ENCODE data around the gene LHFPL2. TPM values are rescaled to one million over a fixed set of nuclear protein-coding genes. Genes with fewer than 3 reads are reported as not detected.
"Not testable (repeated sequence)": the region's sequence is repeated elsewhere in the genome, so short reads cannot be mapped to it uniquely, and the experiment has no call there.

LHFPL2 gene
- total RNA-seq, 1 donor from 2014 or later = 47.6 TPM

- Mint-ChIP-seq H3K9me3 (ENCODE audit: unreplicated experiment) (no peaks in the 10 kb centered on the region), H3K4me1 (ENCODE audit: unreplicated experiment) (peaks cover 15% of the 10 kb centered on the region), H3K27ac (ENCODE audit: unreplicated experiment) (peak overlapping the region; percentile 21), H3K27me3 (ENCODE audit: unreplicated experiment) (peaks cover 4% of the 10 kb centered on the region), H3K36me3 (ENCODE audit: low read depth, unreplicated experiment) (no peaks in the 10 kb centered on the region), H3K4me3 (ENCODE audit: unreplicated experiment) (no peak overlapping the region)
- no peak for TF ChIP-seq CTCF (IDR thresholded peaks at IDR 0.05; ENCODE audit: unreplicated experiment)
- DNase-seq (ENCODE audit: low spot score) = no peak
Measured at GRCh38 chr5:78690253-78690972, 41.8 kb upstream of the LHFPL2 start.

GRCh38 chr5:78689540-78690252 is 41.1 kb upstream of the LHFPL2 start:
- H3K9me3 Mint-ChIP-seq (ENCODE audit: unreplicated experiment) = no peaks in the 10 kb centered on the region
- no peak for DNase-seq (ENCODE audit: low spot score)
- peaks cover 15% of the 10 kb centered on the region for H3K4me1 Mint-ChIP-seq (ENCODE audit: unreplicated experiment)
- H3K4me3 Mint-ChIP-seq (ENCODE audit: unreplicated experiment) = no peak overlapping the region
- no peak for TF ChIP-seq CTCF (IDR thresholded peaks at IDR 0.05; ENCODE audit: unreplicated experiment)
- no peaks in the 10 kb centered on the region for H3K36me3 Mint-ChIP-seq (ENCODE audit: low read depth, unreplicated experiment)
- peaks cover 4% of the 10 kb centered on the region for H3K27me3 Mint-ChIP-seq (ENCODE audit: unreplicated experiment)
- peak overlapping the region; percentile 21 for H3K27ac Mint-ChIP-seq (ENCODE audit: unreplicated experiment)

- H3K9me3 Mint-ChIP-seq (ENCODE audit: unreplicated experiment); DNase-seq (ENCODE audit: low spot score); H3K36me3 Mint-ChIP-seq (ENCODE audit: low read depth, unreplicated experiment); H3K27me3 Mint-ChIP-seq (ENCODE audit: unreplicated experiment); H3K27ac Mint-ChIP-seq (ENCODE audit: unreplicated experiment); H3K4me3 Mint-ChIP-seq (ENCODE audit: unreplicated experiment): not testable (repeated sequence)
- H3K4me1 Mint-ChIP-seq (ENCODE audit: unreplicated experiment) = peaks cover 15% of the 10 kb centered on the region
Measured at GRCh38 chr5:78687514-78687913, 38.9 kb upstream of the LHFPL2 start.

- H3K9me3 Mint-ChIP-seq (ENCODE audit: unreplicated experiment) = not testable (repeated sequence)
Measured at GRCh38 chr5:78683905-78684304, 35.3 kb upstream of the LHFPL2 start.

GRCh38 chr5:78679905-78680304 is 31.3 kb upstream of the LHFPL2 start:
- H3K27ac Mint-ChIP-seq (ENCODE audit: unreplicated experiment) = no peak overlapping the region
- no peaks in the 10 kb centered on the region for H3K4me1 Mint-ChIP-seq (ENCODE audit: unreplicated experiment)
- no peaks in the 10 kb centered on the region for H3K9me3 Mint-ChIP-seq (ENCODE audit: unreplicated experiment)
- TF ChIP-seq CTCF (IDR thresholded peaks at IDR 0.05; ENCODE audit: unreplicated experiment) = no peak
- no peak overlapping the region for H3K4me3 Mint-ChIP-seq (ENCODE audit: unreplicated experiment)
- H3K27me3 Mint-ChIP-seq (ENCODE audit: unreplicated experiment) = peaks cover 2% of the 10 kb centered on the region
- H3K36me3 Mint-ChIP-seq (ENCODE audit: low read depth, unreplicated experiment) = no peaks in the 10 kb centered on the region
- DNase-seq (ENCODE audit: low spot score) = no peak

More at GRCh38 chr5:78683905-78684304, 35.3 kb upstream of the LHFPL2 start:
- not testable (repeated sequence) for H3K4me3 Mint-ChIP-seq (ENCODE audit: unreplicated experiment); H3K27ac Mint-ChIP-seq (ENCODE audit: unreplicated experiment); H3K4me1 Mint-ChIP-seq (ENCODE audit: unreplicated experiment); H3K27me3 Mint-ChIP-seq (ENCODE audit: unreplicated experiment); H3K36me3 Mint-ChIP-seq (ENCODE audit: low read depth, unreplicated experiment); DNase-seq (ENCODE audit: low spot score)
